ENCODE measurements around the gene HPSE.

- TF ChIP-seq, protein P1, sequence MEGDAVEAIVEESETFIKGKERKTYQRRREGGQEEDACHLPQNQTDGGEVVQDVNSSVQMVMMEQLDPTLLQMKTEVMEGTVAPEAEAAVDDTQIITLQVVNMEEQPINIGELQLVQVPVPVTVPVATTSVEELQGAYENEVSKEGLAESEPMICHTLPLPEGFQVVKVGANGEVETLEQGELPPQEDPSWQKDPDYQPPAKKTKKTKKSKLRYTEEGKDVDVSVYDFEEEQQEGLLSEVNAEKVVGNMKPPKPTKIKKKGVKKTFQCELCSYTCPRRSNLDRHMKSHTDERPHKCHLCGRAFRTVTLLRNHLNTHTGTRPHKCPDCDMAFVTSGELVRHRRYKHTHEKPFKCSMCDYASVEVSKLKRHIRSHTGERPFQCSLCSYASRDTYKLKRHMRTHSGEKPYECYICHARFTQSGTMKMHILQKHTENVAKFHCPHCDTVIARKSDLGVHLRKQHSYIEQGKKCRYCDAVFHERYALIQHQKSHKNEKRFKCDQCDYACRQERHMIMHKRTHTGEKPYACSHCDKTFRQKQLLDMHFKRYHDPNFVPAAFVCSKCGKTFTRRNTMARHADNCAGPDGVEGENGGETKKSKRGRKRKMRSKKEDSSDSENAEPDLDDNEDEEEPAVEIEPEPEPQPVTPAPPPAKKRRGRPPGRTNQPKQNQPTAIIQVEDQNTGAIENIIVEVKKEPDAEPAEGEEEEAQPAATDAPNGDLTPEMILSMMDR (IDR thresholded peaks at IDR 0.05; ENCODE audit: low read depth, low read length): no peak
- no peak for TF ChIP-seq EZH2phosphoT487 (IDR thresholded peaks at IDR 0.05; ENCODE audit: low read depth)
Observed at GRCh38 chr4:83381173-83381572, 46.5 kb upstream of the HPSE start.

Data from OCI-LY3 (cell line).